K562 (cell line): Measurements from ENCODE around the gene PDCD6IP. TPM values are rescaled to one million over a fixed set of nuclear protein-coding genes. Genes with fewer than 3 reads are reported as not detected.

Experiments used
- ATAC-seq: fragments of 200-7000 bp; cut with Tn5 transposase; 3 replicates; pipeline ENCODE4 v1.9.1; 2020; ENCODE audit warnings: moderate library complexity
- BruUV-seq: library from RNA; stranded (reverse); fragments of 400-500 nt; replicated peaks from 2 replicates; lab custom pipeline; 2021; lab: Mats Ljungman, UMichigan
- CTCF ChIA-PET: fragments of 300-600 bp; formaldehyde crosslinking; extraction: SDS; loops from one replicate; lab custom pipeline; 2021; ENCODE audit warnings: low intra/inter-chr PET ratio; lab: Yijun Ruan, JAX
- POLR2A ChIA-PET: fragments of 300-600, 350-650 bp; sonication (Branson Sonifier 250); formaldehyde crosslinking; extraction: SDS; loops from one replicate; lab custom pipeline; 2021; ENCODE audit warnings: antibody characterized with exemption, inconsistent platforms; lab: Yijun Ruan, JAX
- DNase-seq, 4 experiments: peaks; one replicate each; pipeline versions ENCODE4 v3.0.0 to v3.0.0-alpha.2; 2011 to 2018; ENCODE audit warnings: low spot score in 3 of 4, mixed read lengths in 3 of 4; ENCODE audit errors: extremely low read depth in 1 of 4
- FAIRE-seq: peaks from 2 replicates; lab custom pipeline; 2011; peaks lifted over from hg19 to GRCh38; lab: Jason Lieb, UNC
- H2AFZ ChIP-seq: 2 replicates; pipeline ENCODE4 v1.6.0; 2011; ENCODE audit warnings: low read depth, low read length, control low read depth, inconsistent platforms
- H3K27ac ChIP-seq: fragments of 200-600 bp; 3 replicates; pipeline ENCODE4 v1.8.0; 2011; ENCODE audit warnings: low read depth, mild to moderate bottlenecking, control low read depth, inconsistent platforms, low read length, moderate library complexity, mixed read lengths; ENCODE audit errors: extremely low read depth
- H3K27me3 ChIP-seq, 2 experiments: fragments of 300-600 bp in 1 of 2; 2 replicates in 1 of 2; 3 replicates in 1 of 2; pipeline versions ENCODE4 v1.6.0 to v1.8.0; 2011; ENCODE audit warnings: inconsistent platforms in 2 of 2, low read length in 2 of 2, mild to moderate bottlenecking in 1 of 2, mixed read lengths in 1 of 2, moderate library complexity in 1 of 2; ENCODE audit not compliant: control insufficient read depth in 2 of 2, insufficient read depth in 2 of 2
- H3K36me3 ChIP-seq: fragments of 300-600 bp; 3 replicates; pipeline ENCODE4 v1.8.0; 2011; ENCODE audit warnings: mild to moderate bottlenecking, low read length, inconsistent platforms; ENCODE audit not compliant: control insufficient read depth, insufficient read depth
- H3K4me1 ChIP-seq, 2 experiments: fragments of 200-600 bp in 1 of 2; replicated peaks in 1 of 2; 2 replicates in 1 of 2; 3 replicates in 1 of 2; pipeline versions ENCODE4 v1.5.1 to v1.8.0; 2011; ENCODE audit warnings: inconsistent platforms in 2 of 2, low read length in 2 of 2, mild to moderate bottlenecking in 1 of 2, mixed read lengths in 1 of 2, moderate library complexity in 1 of 2; ENCODE audit not compliant: control insufficient read depth in 2 of 2, insufficient read depth in 2 of 2
- H3K4me2 ChIP-seq: 2 replicates; pipeline ENCODE4 v1.6.1; 2011; ENCODE audit warnings: low read length, control low read depth, inconsistent platforms, mixed read lengths; ENCODE audit not compliant: insufficient read depth
- H3K4me3 ChIP-seq: fragments of 200-600 bp; sonication (generic), shearing (Covaris generic); 2 replicates; pipeline ENCODE4 v1.5.1; 2016; ENCODE audit warnings: control low read depth, inconsistent platforms
- H3K79me2 ChIP-seq: fragments of 200-600 bp; 3 replicates; pipeline ENCODE4 v1.8.0; 2011; ENCODE audit warnings: low read length, inconsistent platforms; ENCODE audit not compliant: control insufficient read depth, insufficient read depth
- H3K9ac ChIP-seq, 2 experiments: 2 replicates each; pipeline versions ENCODE4 v1.6.0 to v1.6.1; 2011; ENCODE audit warnings: low read depth in 2 of 2, low read length in 2 of 2, control low read depth in 1 of 2, inconsistent platforms in 1 of 2, mild to moderate bottlenecking in 1 of 2, mixed read lengths in 1 of 2; ENCODE audit not compliant: insufficient read depth in 1 of 2
- H3K9me1 ChIP-seq: one replicate; pipeline ENCODE4 v1.6.0; 2011; ENCODE audit warnings: inconsistent platforms, mild to moderate bottlenecking, low read length, moderate library complexity; ENCODE audit not compliant: control insufficient read depth, insufficient read depth
- H3K9me3 ChIP-seq: replicated peaks from 2 replicates; pipeline ENCODE4 v1.5.1; 2011; ENCODE audit warnings: low read depth, low read length, inconsistent platforms; ENCODE audit not compliant: control insufficient read depth, insufficient read depth
- H4K20me1 ChIP-seq: replicated peaks from 2 replicates; pipeline ENCODE4 v1.6.1; 2011; ENCODE audit warnings: low read length, inconsistent platforms, mixed read lengths; ENCODE audit not compliant: control insufficient read depth, insufficient read depth
- BMI1 ChIP-seq: fragments of 150-350 bp; IDR thresholded peaks from 2 replicates; pipeline ENCODE4 v1.6.1; 2014; ENCODE audit warnings: low read length
- CCNT2 ChIP-seq: IDR thresholded peaks from 2 replicates; pipeline ENCODE4 v1.6.1; 2011; ENCODE audit warnings: borderline replicate concordance, low read depth, mild to moderate bottlenecking, moderate library complexity, mixed read lengths, low read length; ENCODE audit not compliant: insufficient read length; ENCODE audit errors: extremely low read depth
- ELF2 ChIP-seq: fragments of 250-450 bp; sonication (Bioruptor Pico); IDR thresholded peaks from 2 replicates; pipeline ENCODE4 v1.5.0; 2021; ENCODE audit warnings: mild to moderate bottlenecking
- GTF2A2 ChIP-seq: IDR thresholded peaks from 2 replicates; pipeline ENCODE4 v1.6.1; 2016; ENCODE audit warnings: mild to moderate bottlenecking, missing genetic modification characterization, missing compliant biosample characterization
- HDGF ChIP-seq: fragments of 450-650 bp; IDR thresholded peaks from 2 replicates; pipeline ENCODE4 v1.6.1; 2016
- MYC ChIP-seq, 2 experiments: fragments of 250-450 bp in 1 of 2; sonication (Bioruptor Pico) in 1 of 2; IDR thresholded peaks; 2 replicates each; pipeline versions ENCODE4 v1.5.1 to v1.6.1; 2012 to 2021; ENCODE audit warnings: low read depth in 2 of 2, borderline replicate concordance in 1 of 2, improper control_type of control experiment in 1 of 2, low read length in 1 of 2, mild to moderate bottlenecking in 1 of 2, moderate library complexity in 1 of 2
- PRDM10 ChIP-seq: fragments of 450-650 bp; IDR thresholded peaks from 2 replicates; pipeline ENCODE4 v1.6.1; 2018; ENCODE audit not compliant: partially characterized antibody
- PRPF4 ChIP-seq: fragments of 200-400 bp; formaldehyde crosslinking; IDR thresholded peaks from one replicate; pipeline ENCODE4 v1.6.1; 2017; ENCODE audit warnings: low read length, low read depth, mild to moderate bottlenecking; ENCODE audit not compliant: insufficient read depth, poor library complexity, severe bottlenecking
- RBM39 ChIP-seq: fragments of 200-400 bp; formaldehyde crosslinking; optimal IDR thresholded peaks from 2 replicates; pipeline ENCODE3; 2018; ENCODE audit warnings: low read depth, low read length
- TRIM28 ChIP-seq: fragments of 450-650 bp; IDR thresholded peaks from 2 replicates; pipeline ENCODE4 v1.6.1; 2017
- ZBTB12 ChIP-seq: fragments of 250-450 bp; sonication (Bioruptor Pico); IDR thresholded peaks from 2 replicates; pipeline ENCODE4 v1.4.0; 2020
- ZBTB5 ChIP-seq: fragments of 450-650 bp; IDR thresholded peaks from 2 replicates; pipeline ENCODE4 v1.6.1; 2017; ENCODE audit warnings: antibody characterized with exemption
- ZFPM2 ChIP-seq: fragments of 250-450 bp; sonication (Bioruptor Pico); IDR thresholded peaks from 2 replicates; pipeline ENCODE4 v1.5.1; 2022; ENCODE audit warnings: mild to moderate bottlenecking
- ZNF175 ChIP-seq: fragments of 200-800 bp; sonication (Bioruptor generic); IDR thresholded peaks from 2 replicates; pipeline ENCODE4 v1.6.1; 2016; ENCODE audit warnings: low read depth, mild to moderate bottlenecking, missing genetic modification characterization, missing compliant biosample characterization
- ZNF696 ChIP-seq: fragments of 250-450 bp; sonication (Bioruptor Pico); conservative IDR thresholded peaks from 2 replicates; pipeline ENCODE4 v1.4.0; 2020; ENCODE audit warnings: mild to moderate bottlenecking, moderate library complexity
- ZSCAN32 ChIP-seq: fragments of 450-650 bp; formaldehyde crosslinking; IDR thresholded peaks from 2 replicates; pipeline ENCODE4 v1.4.0; 2020; ENCODE audit warnings: mild to moderate bottlenecking, moderate library complexity
- WGBS: fragments of 100-300 bp; shearing (Covaris generic); methylation state at CpG from one replicate; pipeline ENCODE4 v1.1.6; 2016; ENCODE audit warnings: low coverage, mixed read lengths; ENCODE audit not compliant: insufficient coverage; ENCODE audit errors: missing lambda C conversion rate; 5-methylcytosine and 5-hydroxymethylcytosine counted together
- in situ Hi-C: fragments of 300-500 bp; cut with MboI; formaldehyde crosslinking; loops from 4 replicates; pipeline ENCODE4 v1.15.0; 2018; ENCODE audit warnings: inconsistent platforms, mixed read lengths
- intact Hi-C: fragments of 100-400 bp; cut with micrococcal nuclease; formaldehyde crosslinking; loops from 2 replicates; pipeline ENCODE4 v1.14.2; 2022
- polyA plus RNA-seq, 8 experiments: library from polyadenylated mRNA; depleted of rRNA in 4 of 8; stranded (reverse) in 5 of 8; unstranded in 3 of 8; fragments of >200 nt; fragmentation: Nextera tagmentation in 2 of 8; fragmentation: Illumina TruSeq in 1 of 8; extraction: Ambion mirVana in 2 of 8; extraction: Trizol in 1 of 8; gene quantifications; 2 replicates each; pipeline versions ENCODE4 v1.2.1 to v1.2.3, GENCODE V29; 2011 to 2014; ENCODE audit warnings: inconsistent platforms in 1 of 8, missing spikeins in 1 of 8
- total RNA-seq, 7 experiments: library from RNA; depleted of rRNA in 6 of 7; stranded (reverse); fragments of >200 nt in 6 of 7; fragmentation: Illumina TruSeq in 2 of 7; extraction: Trizol in 2 of 7; gene quantifications; 2 replicates each; pipeline versions ENCODE4 v1.2.1 to v1.2.3, GENCODE V29; 2011 to 2021; ENCODE audit warnings: low replicate concordance in 1 of 7

The PDCD6IP gene
- total and polyA plus RNA-seq, 9 of the 15 experiments (the other 6 are each of a cell fraction or from before 2014, with no cell fraction given) = 40.2 to 302 (median 122) TPM

GRCh38 chr3:33885496-33885895 is 87.1 kb downstream of the PDCD6IP start (continued):
- no peak for TF ChIP-seq RBM39
- no peak for TF ChIP-seq PRPF4
- 0 out of 2 replicates have a peak, but pooled peaks have one; percentile 10 for TF ChIP-seq ZBTB5
- TF ChIP-seq CCNT2 = no peak
- TF ChIP-seq ZFPM2 (CRISPR knock-in tag) = no peak
- TF ChIP-seq ELF2 (CRISPR knock-in tag) = no peak
- TF ChIP-seq BMI1 = no peak
- TF ChIP-seq GTF2A2 (tag) = no peak

GRCh38 chr3:33886015-33886414 is 87.6 kb downstream of the PDCD6IP start:
- ATAC-seq = no peak
- no peaks in the 10 kb centered on the region for H3K36me3 ChIP-seq
- BruUV-seq = no TSS peak
- TF ChIP-seq TRIM28 = no peak
- no peak for TF ChIP-seq ZBTB12
- no peak for TF ChIP-seq ZNF175 (CRISPR knock-in tag)
- TF ChIP-seq ZSCAN32 = no peak
- no peak for TF ChIP-seq ZNF696 (CRISPR knock-in tag)
- no peak for TF ChIP-seq PRDM10
- TF ChIP-seq HDGF = no peak
- TF ChIP-seq MYC (IDR thresholded peaks at IDR 0.05; ENCODE audit: low read depth, low read length) = no peak
- no peak for TF ChIP-seq MYC (CRISPR knock-in tag; IDR thresholded peaks at IDR 0.05; ENCODE audit: borderline replicate concordance, low read depth)

More at GRCh38 chr3:33886015-33886414, 87.6 kb downstream of the PDCD6IP start:
- no peaks in the 10 kb centered on the region for H3K79me2 ChIP-seq
- H3K9me3 ChIP-seq = no peaks in the 10 kb centered on the region
- H4K20me1 ChIP-seq = no peaks in the 10 kb centered on the region
- H3K9me1 ChIP-seq = no peaks in the 10 kb centered on the region
- FAIRE-seq (no peak), DNase-seq (no peak)
- 65% methylated on average over 2 of the region's 2 CpGs for WGBS
- no peak overlapping the region for H3K4me2 ChIP-seq
- no peak overlapping the region for H3K27ac ChIP-seq
- in situ Hi-C loops (loop anchor here (25.0 kb wide), 1 partner anchor 376 kb away; no protein-coding TSS in a partner anchor), intact Hi-C loops (no loop called here)
- ChIA-PET CTCF (interaction anchor here (0.6 to 4.3 kb wide), 2 partner anchors 130 to 1461 kb away, joined by 3 to 43 read pairs; no protein-coding TSS in a partner anchor), POLR2A (no interaction called here)
- H3K27me3 ChIP-seq = no peaks in the 10 kb centered on the region
- H3K4me3 ChIP-seq = no peak overlapping the region
- H3K4me1 ChIP-seq = peaks cover 0 to 30% of the 10 kb centered on the region in 2 experiments; a peak in 2 of 5 replicates
- 0 out of 2 replicates have a peak overlapping the region, but pooled peaks have one; percentile 18 for H2AFZ ChIP-seq
- H3K9ac ChIP-seq = no peak overlapping the region
